ENCODE measurements around the gene SORBS2. TPM values are rescaled to one million over a fixed set of nuclear protein-coding genes. Genes with fewer than 3 reads are reported as not detected.

SORBS2 gene
- total RNA-seq, 1 experiment from 2014 or later: 8.4 TPM

DNA sequence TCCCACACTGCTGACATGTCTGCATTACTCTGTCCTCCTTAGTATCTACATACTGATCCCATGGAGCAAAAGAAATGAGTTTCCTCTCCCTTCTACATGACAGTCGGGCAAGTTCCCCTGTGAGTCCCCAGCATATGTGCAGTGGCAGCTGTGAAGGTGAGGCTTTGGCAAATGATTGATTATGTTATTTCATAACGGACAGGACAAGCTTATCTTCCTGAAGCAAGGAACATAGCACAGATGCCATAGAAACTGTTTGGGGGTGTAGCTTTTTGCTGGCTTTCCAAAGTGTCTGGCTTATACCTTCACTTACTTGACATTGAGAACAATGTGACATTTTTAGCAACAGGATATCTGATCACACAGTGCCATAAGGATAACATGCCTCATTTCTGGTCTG lies 139.8 kb downstream of the SORBS2 start:
- intact Hi-C loops (cut with micrococcal nuclease; ENCODE audit: unreplicated experiment) (no loop called here), in situ Hi-C loops (cut with HindIII; ENCODE audit: low pct_unique_long_range_greater_than_20kb, low sequenced_read_pairs) (no loop called here)
- TF ChIP-seq SIN3A (IDR thresholded peaks at IDR 0.05; ENCODE audit: borderline replicate concordance, insufficient read depth, low read depth, low read length): no peak
- no peak for TF ChIP-seq POLR2AphosphoS5 (IDR thresholded peaks at IDR 0.05; ENCODE audit: low read depth, low read length)
- TF ChIP-seq, protein P1, sequence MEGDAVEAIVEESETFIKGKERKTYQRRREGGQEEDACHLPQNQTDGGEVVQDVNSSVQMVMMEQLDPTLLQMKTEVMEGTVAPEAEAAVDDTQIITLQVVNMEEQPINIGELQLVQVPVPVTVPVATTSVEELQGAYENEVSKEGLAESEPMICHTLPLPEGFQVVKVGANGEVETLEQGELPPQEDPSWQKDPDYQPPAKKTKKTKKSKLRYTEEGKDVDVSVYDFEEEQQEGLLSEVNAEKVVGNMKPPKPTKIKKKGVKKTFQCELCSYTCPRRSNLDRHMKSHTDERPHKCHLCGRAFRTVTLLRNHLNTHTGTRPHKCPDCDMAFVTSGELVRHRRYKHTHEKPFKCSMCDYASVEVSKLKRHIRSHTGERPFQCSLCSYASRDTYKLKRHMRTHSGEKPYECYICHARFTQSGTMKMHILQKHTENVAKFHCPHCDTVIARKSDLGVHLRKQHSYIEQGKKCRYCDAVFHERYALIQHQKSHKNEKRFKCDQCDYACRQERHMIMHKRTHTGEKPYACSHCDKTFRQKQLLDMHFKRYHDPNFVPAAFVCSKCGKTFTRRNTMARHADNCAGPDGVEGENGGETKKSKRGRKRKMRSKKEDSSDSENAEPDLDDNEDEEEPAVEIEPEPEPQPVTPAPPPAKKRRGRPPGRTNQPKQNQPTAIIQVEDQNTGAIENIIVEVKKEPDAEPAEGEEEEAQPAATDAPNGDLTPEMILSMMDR (IDR thresholded peaks at IDR 0.05): no peak
- TF ChIP-seq, protein P2, sequence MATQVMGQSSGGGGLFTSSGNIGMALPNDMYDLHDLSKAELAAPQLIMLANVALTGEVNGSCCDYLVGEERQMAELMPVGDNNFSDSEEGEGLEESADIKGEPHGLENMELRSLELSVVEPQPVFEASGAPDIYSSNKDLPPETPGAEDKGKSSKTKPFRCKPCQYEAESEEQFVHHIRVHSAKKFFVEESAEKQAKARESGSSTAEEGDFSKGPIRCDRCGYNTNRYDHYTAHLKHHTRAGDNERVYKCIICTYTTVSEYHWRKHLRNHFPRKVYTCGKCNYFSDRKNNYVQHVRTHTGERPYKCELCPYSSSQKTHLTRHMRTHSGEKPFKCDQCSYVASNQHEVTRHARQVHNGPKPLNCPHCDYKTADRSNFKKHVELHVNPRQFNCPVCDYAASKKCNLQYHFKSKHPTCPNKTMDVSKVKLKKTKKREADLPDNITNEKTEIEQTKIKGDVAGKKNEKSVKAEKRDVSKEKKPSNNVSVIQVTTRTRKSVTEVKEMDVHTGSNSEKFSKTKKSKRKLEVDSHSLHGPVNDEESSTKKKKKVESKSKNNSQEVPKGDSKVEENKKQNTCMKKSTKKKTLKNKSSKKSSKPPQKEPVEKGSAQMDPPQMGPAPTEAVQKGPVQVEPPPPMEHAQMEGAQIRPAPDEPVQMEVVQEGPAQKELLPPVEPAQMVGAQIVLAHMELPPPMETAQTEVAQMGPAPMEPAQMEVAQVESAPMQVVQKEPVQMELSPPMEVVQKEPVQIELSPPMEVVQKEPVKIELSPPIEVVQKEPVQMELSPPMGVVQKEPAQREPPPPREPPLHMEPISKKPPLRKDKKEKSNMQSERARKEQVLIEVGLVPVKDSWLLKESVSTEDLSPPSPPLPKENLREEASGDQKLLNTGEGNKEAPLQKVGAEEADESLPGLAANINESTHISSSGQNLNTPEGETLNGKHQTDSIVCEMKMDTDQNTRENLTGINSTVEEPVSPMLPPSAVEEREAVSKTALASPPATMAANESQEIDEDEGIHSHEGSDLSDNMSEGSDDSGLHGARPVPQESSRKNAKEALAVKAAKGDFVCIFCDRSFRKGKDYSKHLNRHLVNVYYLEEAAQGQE (IDR thresholded peaks at IDR 0.05; ENCODE audit: insufficient read depth in 1 of 2, low read depth in 2 of 2, low read length in 1 of 2): no peak
- no peak for TF ChIP-seq TCF7L2 (IDR thresholded peaks at IDR 0.05; ENCODE audit: low read depth, low read length)
- Histone ChIP-seq H3K4me3 (ENCODE audit: low read depth in 2 of 2, low read length in 2 of 2) (no peak overlapping the region), H3K4me1 (ENCODE audit: control insufficient read depth, insufficient read depth, low read length) (no peaks in the 10 kb centered on the region), H3K27ac (ENCODE audit: low read length) (no peak overlapping the region), H3K27me3 (ENCODE audit: control insufficient read depth, insufficient read depth, low read length) (no peaks in the 10 kb centered on the region), H3K36me3 (ENCODE audit: control insufficient read depth, insufficient read depth, low read length) (no peaks in the 10 kb centered on the region), H3K9me3 (ENCODE audit: control insufficient read depth, insufficient read depth, low read depth, low read length) (no peaks in the 10 kb centered on the region)
- ChIA-PET CTCF (no interaction called here), POLR2A (no interaction called here)
- no TSS peak for BruUV-seq (replicated peaks)
- DNase-seq (ENCODE audit: low read depth, low spot score) (no peak), ATAC-seq (no peak)

DNA sequence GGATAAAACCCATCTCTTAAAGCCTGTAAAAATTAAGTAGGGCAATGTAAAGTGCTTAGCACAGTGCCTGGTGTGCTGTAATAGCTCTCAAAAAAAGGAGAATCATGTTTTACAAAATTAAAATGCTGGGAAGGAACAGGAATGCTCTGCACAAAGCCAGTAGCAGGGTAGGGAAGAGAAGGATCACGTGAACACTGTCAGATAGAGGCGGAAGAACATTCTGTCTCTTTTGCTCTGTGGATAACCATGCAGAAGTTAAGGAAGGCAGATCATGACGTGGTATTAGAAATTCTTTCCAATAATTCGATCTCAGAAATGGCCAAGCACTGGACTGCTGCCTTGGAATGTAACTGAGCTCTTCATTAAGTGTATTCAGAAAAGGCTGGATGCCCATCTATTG lies 140.5 kb downstream of the SORBS2 start:
- POLR2A ChIA-PET: no interaction called here
- no peaks in the 10 kb centered on the region for H3K27me3 ChIP-seq (ENCODE audit: control insufficient read depth, insufficient read depth, low read length)

DNA sequence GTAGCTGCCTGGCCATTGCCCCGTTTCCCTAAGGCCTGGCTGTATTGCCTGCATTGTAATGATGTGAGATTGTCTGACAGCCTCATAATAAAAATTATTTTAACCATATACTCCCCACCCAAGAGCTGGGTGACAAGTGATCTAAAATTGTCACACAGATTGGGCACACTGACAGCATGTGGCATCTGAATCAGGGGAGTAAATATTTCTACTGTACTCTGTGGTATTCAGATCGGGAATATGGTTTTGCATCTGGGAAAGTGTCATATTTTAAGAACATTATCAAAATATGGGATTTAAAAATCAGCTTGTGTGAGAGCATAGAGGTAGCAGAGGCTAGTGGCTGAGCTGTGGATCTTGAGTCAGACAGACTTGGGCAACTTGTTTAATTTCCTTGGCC lies 140.9 kb downstream of the SORBS2 start:
- DNase-seq (ENCODE audit: low read depth, low spot score) (no peak), ATAC-seq (no peak)
- Histone ChIP-seq H3K9me3 (ENCODE audit: control insufficient read depth, insufficient read depth, low read depth, low read length) (no peaks in the 10 kb centered on the region), H3K27ac (ENCODE audit: low read length) (no peak overlapping the region), H3K4me3 (ENCODE audit: low read depth in 2 of 2, low read length in 2 of 2) (no peak overlapping the region), H3K4me1 (ENCODE audit: control insufficient read depth, insufficient read depth, low read length) (no peaks in the 10 kb centered on the region), H3K27me3 (ENCODE audit: control insufficient read depth, insufficient read depth, low read length) (no peaks in the 10 kb centered on the region), H3K36me3 (ENCODE audit: control insufficient read depth, insufficient read depth, low read length) (no peaks in the 10 kb centered on the region)
- TF ChIP-seq, protein P1 (IDR thresholded peaks at IDR 0.05): no peak
- TF ChIP-seq, protein P2 (IDR thresholded peaks at IDR 0.05; ENCODE audit: insufficient read depth in 1 of 2, low read depth in 2 of 2, low read length in 1 of 2): no peak
- TF ChIP-seq SIN3A (IDR thresholded peaks at IDR 0.05; ENCODE audit: borderline replicate concordance, insufficient read depth, low read depth, low read length) (no peak), TCF7L2 (IDR thresholded peaks at IDR 0.05; ENCODE audit: low read depth, low read length) (no peak), POLR2AphosphoS5 (IDR thresholded peaks at IDR 0.05; ENCODE audit: low read depth, low read length) (no peak)
- ChIA-PET POLR2A (no interaction called here), CTCF (no interaction called here)
- intact Hi-C loops (cut with micrococcal nuclease; ENCODE audit: unreplicated experiment): no loop called here
- BruUV-seq (replicated peaks): no TSS peak
- in situ Hi-C loops (cut with HindIII; ENCODE audit: low pct_unique_long_range_greater_than_20kb, low sequenced_read_pairs): no loop called here

More for the DNA sequence above, 140.5 kb downstream of the SORBS2 start:
- no peak for TF ChIP-seq SIN3A (IDR thresholded peaks at IDR 0.05; ENCODE audit: borderline replicate concordance, insufficient read depth, low read depth, low read length)
- DNase-seq (ENCODE audit: low read depth, low spot score): no peak
- ATAC-seq: no peak
- no peak overlapping the region for H3K27ac ChIP-seq (ENCODE audit: low read length)
- no peaks in the 10 kb centered on the region for H3K4me1 ChIP-seq (ENCODE audit: control insufficient read depth, insufficient read depth, low read length)
- intact Hi-C loops (cut with micrococcal nuclease; ENCODE audit: unreplicated experiment): no loop called here
- H3K4me3 ChIP-seq (ENCODE audit: low read depth in 2 of 2, low read length in 2 of 2): no peak overlapping the region
- H3K9me3 ChIP-seq (ENCODE audit: control insufficient read depth, insufficient read depth, low read depth, low read length): no peaks in the 10 kb centered on the region
- CTCF ChIA-PET: no interaction called here
- no peaks in the 10 kb centered on the region for H3K36me3 ChIP-seq (ENCODE audit: control insufficient read depth, insufficient read depth, low read length)
- BruUV-seq (replicated peaks): no TSS peak
- in situ Hi-C loops (cut with HindIII; ENCODE audit: low pct_unique_long_range_greater_than_20kb, low sequenced_read_pairs): no loop called here
